Subcutaneous abdominal adipose tissue (tissue), 5 donors: ENCODE results near the gene CLDN9.
A peak's percentile ranks its signal among the peaks of the same experiment; 100 is the strongest.

ENCODE experiments used
- H3K27ac ChIP-seq: one replicate; pipeline ENCODE4 v1.7.0; 2013; ENCODE audit warnings: low read depth, mild to moderate bottlenecking, inconsistent platforms, low read length, moderate library complexity
- H3K27me3 ChIP-seq, 5 donors: one replicate each; pipeline ENCODE4 v1.7.0; 2013; ENCODE audit warnings: low read length in 5 of 5, inconsistent platforms in 1 of 5; ENCODE audit not compliant: control insufficient read depth in 5 of 5, insufficient read depth in 4 of 5
- H3K36me3 ChIP-seq, 5 donors: one replicate each; pipeline ENCODE4 v1.7.0; 2013; ENCODE audit warnings: low read length in 5 of 5; ENCODE audit not compliant: control insufficient read depth in 5 of 5, insufficient read depth in 5 of 5
- H3K4me1 ChIP-seq, 5 donors: one replicate each; pipeline ENCODE4 v1.7.0; 2013; ENCODE audit warnings: low read length in 5 of 5, mild to moderate bottlenecking in 3 of 5, moderate library complexity in 1 of 5; ENCODE audit not compliant: control insufficient read depth in 5 of 5, insufficient read depth in 5 of 5
- H3K4me3 ChIP-seq, 5 donors: one replicate each; pipeline ENCODE4 v1.7.0; 2013; ENCODE audit warnings: low read length in 5 of 5, low read depth in 1 of 5
- H3K9ac ChIP-seq, 5 donors: one replicate each; pipeline ENCODE4 v1.7.0; 2013; ENCODE audit warnings: low read length in 5 of 5, mild to moderate bottlenecking in 4 of 5, moderate library complexity in 3 of 5
- H3K9me3 ChIP-seq, 5 donors: one replicate each; pipeline ENCODE4 v1.7.0; 2013; ENCODE audit warnings: low read length in 5 of 5; ENCODE audit not compliant: control insufficient read depth in 5 of 5
- donor health status: healthy.
- donor health status: healthy.
- donor health status: healthy.
- donor health status: healthy.
- donor health status: healthy.

CLDN9 gene

GRCh38 chr16:3012828-3013420 is at the start of gene CLDN9:
CLDN9 (plus strand) TSS chr16:3012923; CDS start chr16:3013363, 440 bp downstream.
- Histone ChIP-seq H3K36me3 (no peaks in the 10 kb centered on the region), H3K27me3 (peaks cover 38 to 70% (median 52%) of the 10 kb centered on the region in 5 donors), H3K9me3 (no peaks in the 10 kb centered on the region), H3K9ac (no peak within 1 kb of the TSS), H3K27ac (no peak within 1 kb of the TSS), H3K4me3 (no peak within 1 kb of the TSS), H3K4me1 (peaks cover 0 to 9% (median 7%) of the 10 kb centered on the region in 5 donors)

- Histone ChIP-seq H3K4me1 (peaks cover 0 to 32% (median 27%) of the 10 kb centered on the region in 5 donors), H3K4me3 (peak overlapping the region in 1 of 5 donors; percentile 44), H3K27me3 (peaks cover 43 to 72% (median 62%) of the 10 kb centered on the region in 5 donors), H3K9me3 (no peaks in the 10 kb centered on the region), H3K27ac (no peak overlapping the region), H3K36me3 (no peaks in the 10 kb centered on the region), H3K9ac (no peak overlapping the region)
Observed at GRCh38 chr16:2963074-2963722, 49.5 kb upstream of the CLDN9 start.

DNA sequence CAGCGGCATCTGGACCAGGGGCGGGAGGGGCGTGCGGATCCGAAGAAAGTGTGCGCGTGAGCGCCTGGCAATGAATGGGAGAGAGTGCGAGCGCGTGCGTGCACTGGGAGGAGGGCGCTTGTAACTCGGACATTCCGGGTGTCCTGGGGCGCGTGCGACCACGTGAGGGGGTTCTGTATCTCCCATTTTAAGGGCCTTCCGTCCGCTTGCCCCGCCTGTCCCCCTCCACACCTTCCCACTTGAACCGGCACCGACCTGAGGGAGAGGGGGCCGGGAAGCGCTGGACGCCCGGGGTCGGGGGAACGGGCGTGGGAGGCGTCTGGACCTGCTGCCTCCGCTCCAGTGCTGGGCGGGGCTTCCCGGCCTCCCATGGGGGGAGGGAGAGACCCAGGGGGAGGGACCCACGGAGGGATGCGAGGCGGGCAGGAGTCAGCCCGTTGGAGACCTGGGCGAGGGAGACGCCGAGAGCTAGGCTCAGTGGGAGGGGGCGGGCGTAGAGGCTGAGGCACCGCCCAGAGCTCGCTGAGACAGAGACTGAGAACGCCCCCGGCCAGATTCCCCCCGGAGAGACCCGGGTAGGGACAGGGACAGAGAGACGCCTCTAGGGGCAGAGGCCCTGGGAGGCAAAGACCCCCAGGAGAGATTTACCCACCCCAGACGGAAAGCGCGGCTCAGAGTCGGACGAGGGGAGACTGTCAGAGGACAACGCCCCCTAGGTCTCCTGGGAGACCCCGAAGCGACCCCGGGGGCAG is 48.8 kb upstream of the CLDN9 start, which contains the start of gene KREMEN2:
TSS of gene KREMEN2 (plus strand) at position 553 of the 752 bp plus-strand sequence. CDS start 246 bp downstream, outside the sequence.
- Histone ChIP-seq H3K36me3 (no peaks in the 10 kb centered on the region), H3K9ac (no peak within 1 kb of the TSS), H3K27ac (no peak within 1 kb of the TSS), H3K4me3 (peak within 1 kb of the TSS in 1 of 5 donors; percentile 44), H3K9me3 (no peaks in the 10 kb centered on the region), H3K4me1 (peaks cover 0 to 39% (median 34%) of the 10 kb centered on the region in 5 donors), H3K27me3 (peaks cover 43 to 76% (median 64%) of the 10 kb centered on the region in 5 donors)

- Histone ChIP-seq H3K27me3 (peaks cover 43 to 76% (median 60%) of the 10 kb centered on the region in 5 donors), H3K4me1 (peaks cover 0 to 45% (median 38%) of the 10 kb centered on the region in 5 donors), H3K27ac (no peak overlapping the region), H3K4me3 (peak overlapping the region in 1 of 5 donors; percentile 44), H3K36me3 (no peaks in the 10 kb centered on the region), H3K9ac (no peak overlapping the region), H3K9me3 (no peaks in the 10 kb centered on the region)
Observed at GRCh38 chr16:2964475-2965336, 48.0 kb upstream of the CLDN9 start.

GRCh38 chr16:2966043-2966807 is 46.5 kb upstream of the CLDN9 start:
- Histone ChIP-seq H3K9me3 (no peaks in the 10 kb centered on the region), H3K4me3 (peak overlapping the region in 3 of 5 donors; percentile 26 to 45 (median 41)), H3K9ac (no peak overlapping the region), H3K36me3 (no peaks in the 10 kb centered on the region), H3K4me1 (peaks cover 0 to 60% (median 51%) of the 10 kb centered on the region in 5 donors), H3K27ac (no peak overlapping the region), H3K27me3 (peaks cover 43 to 69% (median 57%) of the 10 kb centered on the region in 5 donors)

GRCh38 chr16:2966808-2967191 is 45.9 kb upstream of the CLDN9 start:
- no peak overlapping the region for H3K9ac ChIP-seq
- H3K4me3 ChIP-seq: peak overlapping the region in 3 of 5 donors; percentile 26 to 45 (median 41)
- no peak overlapping the region for H3K27ac ChIP-seq
- H3K36me3 ChIP-seq: peaks cover 0 to under 1% (median 0%) of the 10 kb centered on the region in 5 donors
- H3K4me1 ChIP-seq: peaks cover 0 to 63% (median 47%) of the 10 kb centered on the region in 5 donors
- peaks cover 40 to 65% (median 52%) of the 10 kb centered on the region in 5 donors for H3K27me3 ChIP-seq
- no peaks in the 10 kb centered on the region for H3K9me3 ChIP-seq

- H3K4me1 ChIP-seq: peaks cover 0 to 63% (median 46%) of the 10 kb centered on the region in 5 donors
Observed at GRCh38 chr16:2967211-2967631, 45.5 kb upstream of the CLDN9 start.

DNA sequence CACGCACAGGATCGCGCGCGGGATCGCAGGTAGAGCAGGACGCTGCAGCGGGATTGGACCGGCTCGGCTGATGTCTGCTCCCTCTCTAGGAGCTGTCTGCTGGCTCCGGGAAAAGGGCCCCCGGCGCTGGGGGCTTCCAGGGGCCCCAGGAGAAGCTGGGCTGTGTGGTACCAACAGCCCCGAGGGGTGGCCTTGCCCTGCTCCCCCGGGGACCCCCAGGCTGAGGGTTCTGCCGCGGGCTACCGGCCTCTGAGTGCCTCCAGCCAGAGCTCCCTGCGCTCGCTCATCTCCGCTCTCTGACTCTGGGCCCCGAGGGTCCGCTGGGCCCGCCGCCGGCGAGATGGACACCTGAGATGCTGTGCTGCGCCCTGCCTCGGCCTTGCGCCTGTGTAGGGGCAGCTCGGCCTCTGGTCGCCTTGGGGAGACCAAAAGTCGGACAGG is 45.0 kb upstream of the CLDN9 start:
- Histone ChIP-seq H3K36me3 (peaks cover 0 to 4% (median 0%) of the 10 kb centered on the region in 5 donors), H3K27me3 (peaks cover 30 to 56% (median 43%) of the 10 kb centered on the region in 5 donors), H3K9ac (no peak overlapping the region), H3K9me3 (no peaks in the 10 kb centered on the region), H3K27ac (no peak overlapping the region), H3K4me1 (peaks cover 0 to 63% (median 46%) of the 10 kb centered on the region in 5 donors), H3K4me3 (no peak overlapping the region)

More at GRCh38 chr16:2967211-2967631, 45.5 kb upstream of the CLDN9 start:
- Histone ChIP-seq H3K9me3 (no peaks in the 10 kb centered on the region), H3K9ac (no peak overlapping the region), H3K27me3 (peaks cover 35 to 61% (median 48%) of the 10 kb centered on the region in 5 donors), H3K4me3 (peak overlapping the region in 2 of 5 donors; percentile 26 to 45), H3K36me3 (peaks cover 0 to 4% (median 0%) of the 10 kb centered on the region in 5 donors), H3K27ac (no peak overlapping the region)
